ENCODE results near the gene HHAT.

The HHAT gene

GRCh38 chr1:210456731-210457255 lies 128.1 kb downstream of the HHAT start:
- Histone ChIP-seq H3K27ac (ENCODE audit: low read depth, low read length) (no peak overlapping the region), H2AFZ (ENCODE audit: low read length, unreplicated experiment) (no peak overlapping the region), H3K27me3 (ENCODE audit: insufficient read depth, low read length) (peaks cover 15% of the 10 kb centered on the region), H3K4me3 (ENCODE audit: low read depth, low read length) (no peak overlapping the region), H3K4me1 (ENCODE audit: control insufficient read depth, insufficient read depth, low read length, unreplicated experiment) (no peaks in the 10 kb centered on the region), H3K79me2 (ENCODE audit: control insufficient read depth, insufficient read depth, low read length, unreplicated experiment) (no peaks in the 10 kb centered on the region), H3K36me3 (ENCODE audit: insufficient read depth, low read length) (no peaks in the 10 kb centered on the region)

GRCh38 chr1:210457568-210457967 lies 128.9 kb downstream of the HHAT start:
- Histone ChIP-seq H3K79me2 (ENCODE audit: control insufficient read depth, insufficient read depth, low read length, unreplicated experiment) (no peaks in the 10 kb centered on the region), H3K27me3 (ENCODE audit: insufficient read depth, low read length) (peaks cover 10% of the 10 kb centered on the region), H3K36me3 (ENCODE audit: insufficient read depth, low read length) (no peaks in the 10 kb centered on the region), H3K4me3 (ENCODE audit: low read depth, low read length) (no peak overlapping the region), H3K4me1 (ENCODE audit: control insufficient read depth, insufficient read depth, low read length, unreplicated experiment) (no peaks in the 10 kb centered on the region), H3K27ac (ENCODE audit: low read depth, low read length) (no peak overlapping the region), H2AFZ (ENCODE audit: low read length, unreplicated experiment) (no peak overlapping the region)

GRCh38 chr1:210464519-210465039 lies 135.9 kb downstream of the HHAT start:
- no peak overlapping the region for H3K4me3 ChIP-seq (ENCODE audit: low read depth, low read length)
- H3K27ac ChIP-seq (ENCODE audit: low read depth, low read length): no peak overlapping the region
- H3K4me1 ChIP-seq (ENCODE audit: control insufficient read depth, insufficient read depth, low read length, unreplicated experiment): no peaks in the 10 kb centered on the region
- no peaks in the 10 kb centered on the region for H3K27me3 ChIP-seq (ENCODE audit: insufficient read depth, low read length)
- no peaks in the 10 kb centered on the region for H3K36me3 ChIP-seq (ENCODE audit: insufficient read depth, low read length)
- no peak overlapping the region for H2AFZ ChIP-seq (ENCODE audit: low read length, unreplicated experiment)
- H3K79me2 ChIP-seq (ENCODE audit: control insufficient read depth, insufficient read depth, low read length, unreplicated experiment): no peaks in the 10 kb centered on the region

GRCh38 chr1:210465150-210465549 lies 136.4 kb downstream of the HHAT start:
- H3K4me3 ChIP-seq (ENCODE audit: low read depth, low read length): no peak overlapping the region
- no peaks in the 10 kb centered on the region for H3K27me3 ChIP-seq (ENCODE audit: insufficient read depth, low read length)
- no peak overlapping the region for H2AFZ ChIP-seq (ENCODE audit: low read length, unreplicated experiment)
- no peak overlapping the region for H3K27ac ChIP-seq (ENCODE audit: low read depth, low read length)
- H3K36me3 ChIP-seq (ENCODE audit: insufficient read depth, low read length): no peaks in the 10 kb centered on the region
- no peaks in the 10 kb centered on the region for H3K79me2 ChIP-seq (ENCODE audit: control insufficient read depth, insufficient read depth, low read length, unreplicated experiment)
- no peaks in the 10 kb centered on the region for H3K4me1 ChIP-seq (ENCODE audit: control insufficient read depth, insufficient read depth, low read length, unreplicated experiment)

- Histone ChIP-seq H3K4me1 (ENCODE audit: control insufficient read depth, insufficient read depth, low read length, unreplicated experiment) (no peaks in the 10 kb centered on the region), H3K36me3 (ENCODE audit: insufficient read depth, low read length) (no peaks in the 10 kb centered on the region), H3K4me3 (ENCODE audit: low read depth, low read length) (no peak overlapping the region), H3K79me2 (ENCODE audit: control insufficient read depth, insufficient read depth, low read length, unreplicated experiment) (no peaks in the 10 kb centered on the region), H3K27me3 (ENCODE audit: insufficient read depth, low read length) (no peaks in the 10 kb centered on the region), H3K27ac (ENCODE audit: low read depth, low read length) (no peak overlapping the region), H2AFZ (ENCODE audit: low read length, unreplicated experiment) (no peak overlapping the region)
Observed at GRCh38 chr1:210467440-210468043, 138.8 kb downstream of the HHAT start.

- H3K36me3 ChIP-seq (ENCODE audit: insufficient read depth, low read length): no peaks in the 10 kb centered on the region
- no peak overlapping the region for H3K27ac ChIP-seq (ENCODE audit: low read depth, low read length)
- no peak overlapping the region for H2AFZ ChIP-seq (ENCODE audit: low read length, unreplicated experiment)
- H3K27me3 ChIP-seq (ENCODE audit: insufficient read depth, low read length): no peaks in the 10 kb centered on the region
- no peaks in the 10 kb centered on the region for H3K4me1 ChIP-seq (ENCODE audit: control insufficient read depth, insufficient read depth, low read length, unreplicated experiment)
- no peak overlapping the region for H3K4me3 ChIP-seq (ENCODE audit: low read depth, low read length)
- no peaks in the 10 kb centered on the region for H3K79me2 ChIP-seq (ENCODE audit: control insufficient read depth, insufficient read depth, low read length, unreplicated experiment)
Observed at GRCh38 chr1:210469441-210469840, 140.7 kb downstream of the HHAT start.

GRCh38 chr1:210475321-210475720 lies 146.6 kb downstream of the HHAT start:
- Histone ChIP-seq H3K36me3 (ENCODE audit: insufficient read depth, low read length) (no peaks in the 10 kb centered on the region), H3K79me2 (ENCODE audit: control insufficient read depth, insufficient read depth, low read length, unreplicated experiment) (no peaks in the 10 kb centered on the region), H3K27ac (ENCODE audit: low read depth, low read length) (no peak overlapping the region), H2AFZ (ENCODE audit: low read length, unreplicated experiment) (no peak overlapping the region), H3K27me3 (ENCODE audit: insufficient read depth, low read length) (no peaks in the 10 kb centered on the region), H3K4me1 (ENCODE audit: control insufficient read depth, insufficient read depth, low read length, unreplicated experiment) (no peaks in the 10 kb centered on the region), H3K4me3 (ENCODE audit: low read depth, low read length) (no peak overlapping the region)

GRCh38 chr1:210475806-210476205 lies 147.1 kb downstream of the HHAT start:
- Histone ChIP-seq H3K27me3 (ENCODE audit: insufficient read depth, low read length) (no peaks in the 10 kb centered on the region), H3K79me2 (ENCODE audit: control insufficient read depth, insufficient read depth, low read length, unreplicated experiment) (no peaks in the 10 kb centered on the region), H2AFZ (ENCODE audit: low read length, unreplicated experiment) (no peak overlapping the region), H3K4me1 (ENCODE audit: control insufficient read depth, insufficient read depth, low read length, unreplicated experiment) (no peaks in the 10 kb centered on the region), H3K27ac (ENCODE audit: low read depth, low read length) (no peak overlapping the region), H3K36me3 (ENCODE audit: insufficient read depth, low read length) (no peaks in the 10 kb centered on the region), H3K4me3 (ENCODE audit: low read depth, low read length) (no peak overlapping the region)

- H3K4me1 ChIP-seq (ENCODE audit: control insufficient read depth, insufficient read depth, low read length, unreplicated experiment): no peaks in the 10 kb centered on the region
- H3K27me3 ChIP-seq (ENCODE audit: insufficient read depth, low read length): no peaks in the 10 kb centered on the region; the same call in 1 of the 2 replicates
- H3K36me3 ChIP-seq (ENCODE audit: insufficient read depth, low read length): no peaks in the 10 kb centered on the region
- H2AFZ ChIP-seq (ENCODE audit: low read length, unreplicated experiment): no peak overlapping the region
- no peaks in the 10 kb centered on the region for H3K79me2 ChIP-seq (ENCODE audit: control insufficient read depth, insufficient read depth, low read length, unreplicated experiment)
- H3K4me3 ChIP-seq (ENCODE audit: low read depth, low read length): no peak overlapping the region
- H3K27ac ChIP-seq (ENCODE audit: low read depth, low read length): no peak overlapping the region
Observed at GRCh38 chr1:210476730-210477129, 148.0 kb downstream of the HHAT start.

- Histone ChIP-seq H3K4me1 (ENCODE audit: control insufficient read depth, insufficient read depth, low read length, unreplicated experiment) (no peaks in the 10 kb centered on the region), H3K36me3 (ENCODE audit: insufficient read depth, low read length) (no peaks in the 10 kb centered on the region), H3K79me2 (ENCODE audit: control insufficient read depth, insufficient read depth, low read length, unreplicated experiment) (no peaks in the 10 kb centered on the region), H3K4me3 (ENCODE audit: low read depth, low read length) (no peak overlapping the region), H3K27me3 (ENCODE audit: insufficient read depth, low read length) (no peaks in the 10 kb centered on the region; the same call in 1 of the 2 replicates), H3K27ac (ENCODE audit: low read depth, low read length) (no peak overlapping the region), H2AFZ (ENCODE audit: low read length, unreplicated experiment) (no peak overlapping the region)
Observed at GRCh38 chr1:210477328-210477924, 148.7 kb downstream of the HHAT start.

- no peaks in the 10 kb centered on the region for H3K36me3 ChIP-seq (ENCODE audit: insufficient read depth, low read length)
- H3K4me1 ChIP-seq (ENCODE audit: control insufficient read depth, insufficient read depth, low read length, unreplicated experiment): no peaks in the 10 kb centered on the region
- H3K4me3 ChIP-seq (ENCODE audit: low read depth, low read length): no peak overlapping the region
- no peaks in the 10 kb centered on the region; the same call in 1 of the 2 replicates for H3K27me3 ChIP-seq (ENCODE audit: insufficient read depth, low read length)
- no peaks in the 10 kb centered on the region for H3K79me2 ChIP-seq (ENCODE audit: control insufficient read depth, insufficient read depth, low read length, unreplicated experiment)
- H2AFZ ChIP-seq (ENCODE audit: low read length, unreplicated experiment): no peak overlapping the region
- no peak overlapping the region for H3K27ac ChIP-seq (ENCODE audit: low read depth, low read length)
Observed at GRCh38 chr1:210478820-210479219, 150.1 kb downstream of the HHAT start.

Data from ACC112 (cell line).